WTC11 (cell line): Measurements from ENCODE around the gene MYOG.

ENCODE experiments used
- CTCF ChIP-seq: fragments of 200-600 bp; IDR thresholded peaks from 2 replicates; pipeline ENCODE4 v1.8.0; 2022; ENCODE audit warnings: antibody characterized with exemption
- E2F5 ChIP-seq: sonication (generic); formaldehyde crosslinking; IDR thresholded peaks from 2 replicates; pipeline ENCODE4 v1.8.1; 2022; ENCODE audit warnings: mild to moderate bottlenecking, moderate library complexity, missing genetic modification reagents
- NR1H2 ChIP-seq: sonication (generic); formaldehyde crosslinking; IDR thresholded peaks from 2 replicates; pipeline ENCODE4 v1.9.0; 2021; ENCODE audit warnings: mild to moderate bottlenecking, moderate library complexity, missing genetic modification reagents
- USF2 ChIP-seq: sonication (generic); formaldehyde crosslinking; IDR thresholded peaks from 2 replicates; pipeline ENCODE4 v1.8.1; 2023; ENCODE audit warnings: mild to moderate bottlenecking, missing genetic modification reagents, moderate library complexity
- ZNF138 ChIP-seq: sonication (generic); formaldehyde crosslinking; conservative IDR thresholded peaks from 2 replicates; pipeline ENCODE4 v1.8.1; 2022; ENCODE audit warnings: mild to moderate bottlenecking, moderate library complexity, missing genetic modification reagents
- ZNF263 ChIP-seq: sonication (generic); formaldehyde crosslinking; IDR thresholded peaks from 2 replicates; pipeline ENCODE4 v1.8.1; 2022; ENCODE audit warnings: low read depth, mild to moderate bottlenecking, moderate library complexity, missing genetic modification reagents

GRCh38 chr1:203060115-203060514, 25.7 kb downstream of the MYOG start:
- TF ChIP-seq CTCF: no peak
- TF ChIP-seq ZNF138 (CRISPR knock-in tag): no peak
- TF ChIP-seq NR1H2 (CRISPR knock-in tag): no peak
- no peak for TF ChIP-seq ZNF263 (CRISPR knock-in tag)
- no peak for TF ChIP-seq USF2 (CRISPR knock-in tag)
- TF ChIP-seq E2F5: no peak
